ENCODE results near the gene SAP30BP.

The SAP30BP gene

GRCh38 chr17:75652934-75653549 lies 14.1 kb upstream of the SAP30BP start:
- TF ChIP-seq ZFP3 (tag by site-specific recombination; IDR thresholded peaks at IDR 0.05; ENCODE audit: low read depth) (no peak), PATZ1 (tag by site-specific recombination; IDR thresholded peaks at IDR 0.05) (0 out of 2 replicates have a peak, but pooled peaks have one; percentile 23), CTCF (tag by site-specific recombination; IDR thresholded peaks at IDR 0.05) (peak; percentile 71), ZFP69B (tag by site-specific recombination; IDR thresholded peaks at IDR 0.05) (peak; percentile 92), ZNF274 (IDR thresholded peaks at IDR 0.05; ENCODE audit: low read length) (no peak), ZNF274 (tag by site-specific recombination; IDR thresholded peaks at IDR 0.05; ENCODE audit: borderline replicate concordance) (no peak), SP2 (tag by site-specific recombination; IDR thresholded peaks at IDR 0.05) (no peak), ZNF692 (tag by site-specific recombination; IDR thresholded peaks at IDR 0.05) (peak; percentile 48; the same call in 1 of the 2 replicates)
- H3K36me3 ChIP-seq (ENCODE audit: control insufficient read depth in 2 of 2, insufficient read depth in 1 of 2, low read length in 2 of 2), result peaks cover 51 to 74% of the 10 kb centered on the region in 2 experiments
- no peaks in the 10 kb centered on the region for H3K4me1 ChIP-seq (ENCODE audit: control insufficient read depth, insufficient read depth, low read length)
- ChIA-PET CTCF (interaction anchor here (0.7 to 22.8 kb wide), 22 partner anchors 8 to 335 kb away, joined by 3 to 410 read pairs (median 3); partner anchors contain the start of gene SMIM5), POLR2A (interaction anchor here (2.0 to 2.2 kb wide), 2 partner anchors 20 to 127 kb away, joined by 5 to 7 read pairs; partner anchors contain the start of gene SMIM5)
- no peak overlapping the region for H3K4me3 ChIP-seq (ENCODE audit: low read depth, low read length)
- H3K27ac ChIP-seq (ENCODE audit: extremely low read depth, low read depth, low read length), result no peak overlapping the region
- no peaks in the 10 kb centered on the region for H3K9me3 ChIP-seq (ENCODE audit: control insufficient read depth, insufficient read depth, low read depth, low read length)

- ChIA-PET CTCF (interaction anchor here (0.5 to 22.8 kb wide), 24 partner anchors 8 to 306 kb away, joined by 3 to 410 read pairs (median 4); partner anchors contain the start of gene SMIM5), POLR2A (interaction anchor here (1.2 to 2.2 kb wide), 3 partner anchors 13 to 126 kb away, joined by 4 to 7 read pairs (median 5); partner anchors contain the start of gene SMIM5)
- TF ChIP-seq BCL6B (tag by site-specific recombination; IDR thresholded peaks at IDR 0.05) (peak; percentile 50), ZNF654 (tag by site-specific recombination; IDR thresholded peaks at IDR 0.05; ENCODE audit: low read depth) (0 out of 2 replicates have a peak, but pooled peaks have one; percentile 3), SP2 (tag by site-specific recombination; IDR thresholded peaks at IDR 0.05) (no peak), ATF2 (tag by site-specific recombination; IDR thresholded peaks at IDR 0.05; ENCODE audit: low read depth) (no peak), CTCF (tag by site-specific recombination; IDR thresholded peaks at IDR 0.05) (0 out of 2 replicates have a peak, but pooled peaks have one; percentile 13), ZNF692 (tag by site-specific recombination; IDR thresholded peaks at IDR 0.05) (no peak)
- H3K27ac ChIP-seq (ENCODE audit: extremely low read depth, low read depth, low read length), result no peak overlapping the region
- no peaks in the 10 kb centered on the region for H3K9me3 ChIP-seq (ENCODE audit: control insufficient read depth, insufficient read depth, low read depth, low read length)
- no peak overlapping the region for H3K4me3 ChIP-seq (ENCODE audit: low read depth, low read length)
- H3K4me1 ChIP-seq (ENCODE audit: control insufficient read depth, insufficient read depth, low read length), result no peaks in the 10 kb centered on the region
- peaks cover 50 to 70% of the 10 kb centered on the region in 2 experiments for H3K36me3 ChIP-seq (ENCODE audit: control insufficient read depth in 2 of 2, insufficient read depth in 1 of 2, low read length in 2 of 2)
Observed at GRCh38 chr17:75654176-75654575, 13.0 kb upstream of the SAP30BP start.

All from HEK293 (cell line).